Stomach smooth muscle (tissue), 2 donors: ENCODE data around the gene UBAP1L.
A peak's percentile ranks its signal among the peaks of the same experiment; 100 is the strongest.
"Not testable (repeated sequence)": the region's sequence is repeated elsewhere in the genome, so short reads cannot be mapped to it uniquely, and the experiment has no call there.

Source experiments
- H3K27ac ChIP-seq: one replicate; pipeline ENCODE4 v1.7.0; 2013; ENCODE audit warnings: mild to moderate bottlenecking, low read length, inconsistent platforms
- H3K27me3 ChIP-seq, 2 donors: one replicate each; pipeline ENCODE4 v1.7.0; 2013; ENCODE audit warnings: low read length in 2 of 2; ENCODE audit not compliant: insufficient read depth in 2 of 2, control insufficient read depth in 1 of 2
- H3K36me3 ChIP-seq, 2 donors: one replicate each; pipeline ENCODE4 v1.7.0; 2013; ENCODE audit warnings: low read length in 2 of 2; ENCODE audit not compliant: control insufficient read depth in 2 of 2, insufficient read depth in 2 of 2
- H3K4me1 ChIP-seq: one replicate; pipeline ENCODE4 v1.7.0; 2013; ENCODE audit warnings: low read length; ENCODE audit not compliant: control insufficient read depth, insufficient read depth
- H3K4me3 ChIP-seq, 2 donors: one replicate each; pipeline ENCODE4 v1.7.0; 2013; ENCODE audit warnings: low read length in 2 of 2
- H3K9ac ChIP-seq, 2 donors: one replicate each; pipeline ENCODE4 v1.7.0; 2013; ENCODE audit warnings: low read length in 2 of 2, mild to moderate bottlenecking in 1 of 2
- H3K9me3 ChIP-seq, 2 donors: one replicate each; pipeline ENCODE4 v1.7.0; 2013; ENCODE audit warnings: low read length in 2 of 2; ENCODE audit not compliant: control insufficient read depth in 2 of 2
- donor health status: healthy.
- donor health status: Pancreatic carcinoma.

UBAP1L gene

DNA sequence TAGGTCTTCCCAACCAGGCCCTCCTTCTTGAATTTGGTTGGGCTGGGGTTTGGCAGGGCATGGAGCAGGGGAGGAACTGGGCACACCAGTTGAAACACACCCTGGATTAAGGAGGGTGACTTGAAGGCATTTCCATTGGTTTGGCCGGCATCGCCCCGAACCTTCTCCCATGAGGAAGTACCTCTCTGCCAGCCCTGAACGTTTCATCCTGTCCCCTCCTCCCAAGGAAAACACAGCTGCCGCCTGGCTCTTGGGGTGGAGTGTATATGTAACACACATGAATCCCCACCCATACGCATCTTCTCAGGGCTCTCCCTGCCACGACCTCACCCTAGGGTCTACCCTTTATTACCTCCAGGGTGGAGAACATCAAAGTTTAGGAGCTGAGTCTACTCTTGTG, 14.6 kb downstream of the UBAP1L start:
- Histone ChIP-seq H3K36me3 (peaks cover 20 to 31% of the 10 kb centered on the region in 2 donors), H3K9me3 (no peaks in the 10 kb centered on the region), H3K9ac (no peak overlapping the region)

DNA sequence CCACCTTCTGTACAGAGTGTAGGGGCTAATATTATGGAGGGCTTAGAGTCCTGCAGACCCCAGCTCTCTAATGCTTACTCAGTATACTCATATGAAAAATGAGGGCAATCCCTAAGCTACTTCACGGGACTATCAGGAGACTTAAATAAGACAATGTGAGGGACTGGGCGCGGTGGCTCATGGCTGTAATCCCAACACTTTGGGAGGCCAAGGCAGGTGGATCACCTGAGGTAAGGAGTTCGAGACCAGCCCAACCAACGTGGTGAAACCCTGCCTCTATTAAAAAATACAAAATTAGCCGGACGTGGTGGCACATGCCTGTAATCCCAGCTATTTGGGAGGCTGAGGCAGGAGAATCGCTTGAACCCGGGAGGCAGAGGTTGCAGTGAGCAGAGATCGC, 15.2 kb downstream of the UBAP1L start:
- not testable (repeated sequence) for H3K27ac ChIP-seq, H3K9me3 ChIP-seq, H3K9ac ChIP-seq, H3K4me3 ChIP-seq, H3K27me3 ChIP-seq
- Histone ChIP-seq H3K36me3 (peaks cover 17 to 27% of the 10 kb centered on the region in 2 donors), H3K4me1 (peaks cover 21% of the 10 kb centered on the region)

More for the DNA sequence above, 14.6 kb downstream of the UBAP1L start:
- H3K4me3 ChIP-seq: no peak overlapping the region
- no peak overlapping the region for H3K27ac ChIP-seq
- no peaks in the 10 kb centered on the region for H3K27me3 ChIP-seq
- peaks cover 15% of the 10 kb centered on the region for H3K4me1 ChIP-seq

DNA sequence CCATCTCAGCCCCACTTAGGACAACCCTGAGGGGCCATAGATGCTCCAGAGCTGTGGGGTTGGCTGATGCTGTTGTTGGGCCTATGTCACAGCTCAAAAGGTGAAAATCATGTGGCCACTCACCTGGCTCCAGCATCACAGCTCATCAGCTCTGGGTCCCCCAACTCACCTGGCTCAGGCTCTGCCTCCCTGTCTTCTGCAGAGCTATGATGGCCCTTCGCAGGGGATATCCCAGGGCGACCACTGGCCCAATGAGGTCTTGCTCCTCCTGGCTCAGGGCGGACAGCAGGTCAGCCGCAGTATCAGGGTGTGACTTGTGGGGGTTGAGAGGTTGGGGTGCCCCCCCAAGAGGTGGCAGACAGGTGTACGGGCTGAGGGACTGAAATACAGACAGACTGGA, 15.7 kb downstream of the UBAP1L start:
- H3K9me3 ChIP-seq: no peaks in the 10 kb centered on the region
- H3K27ac ChIP-seq: no peak overlapping the region
- H3K27me3 ChIP-seq: no peaks in the 10 kb centered on the region
- no peak overlapping the region for H3K4me3 ChIP-seq
- H3K36me3 ChIP-seq: peaks cover 17 to 25% of the 10 kb centered on the region in 2 donors
- H3K9ac ChIP-seq: no peak overlapping the region
- peaks cover 26% of the 10 kb centered on the region for H3K4me1 ChIP-seq

DNA sequence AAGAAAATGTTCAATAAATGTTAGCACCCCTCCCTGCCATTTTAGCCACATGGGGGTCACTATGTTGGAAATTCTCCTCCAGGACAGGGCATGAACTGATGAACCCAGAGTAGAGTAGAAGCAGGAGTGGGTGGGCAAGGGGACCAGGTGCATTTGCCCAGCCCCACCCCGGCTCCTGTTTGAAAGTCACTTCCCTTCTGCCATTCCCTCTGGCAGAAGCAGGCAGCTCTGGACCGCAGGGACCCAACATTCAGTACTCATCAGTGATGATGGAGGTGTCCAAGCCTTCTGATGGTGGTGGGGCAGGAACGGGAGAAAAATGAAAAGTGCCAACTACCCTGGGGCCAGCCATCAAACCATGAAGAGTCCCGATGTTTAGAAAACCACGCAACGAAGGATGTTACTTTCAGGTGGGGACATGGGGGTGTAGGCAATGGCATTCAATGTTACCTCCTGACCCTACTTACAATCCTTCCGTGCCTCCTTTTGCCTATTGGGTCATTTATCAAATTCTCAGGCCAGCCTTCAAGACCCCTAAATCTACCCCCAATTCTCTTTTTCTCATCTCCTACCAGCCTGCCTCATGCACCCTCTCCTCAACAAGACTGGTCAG, 17.2 kb downstream of the UBAP1L start:
- Histone ChIP-seq H3K4me1 (peaks cover 36% of the 10 kb centered on the region), H3K36me3 (peaks cover 12 to 25% of the 10 kb centered on the region in 2 donors), H3K9ac (no peak overlapping the region), H3K9me3 (no peaks in the 10 kb centered on the region), H3K4me3 (no peak overlapping the region), H3K27me3 (no peaks in the 10 kb centered on the region), H3K27ac (no peak overlapping the region)

DNA sequence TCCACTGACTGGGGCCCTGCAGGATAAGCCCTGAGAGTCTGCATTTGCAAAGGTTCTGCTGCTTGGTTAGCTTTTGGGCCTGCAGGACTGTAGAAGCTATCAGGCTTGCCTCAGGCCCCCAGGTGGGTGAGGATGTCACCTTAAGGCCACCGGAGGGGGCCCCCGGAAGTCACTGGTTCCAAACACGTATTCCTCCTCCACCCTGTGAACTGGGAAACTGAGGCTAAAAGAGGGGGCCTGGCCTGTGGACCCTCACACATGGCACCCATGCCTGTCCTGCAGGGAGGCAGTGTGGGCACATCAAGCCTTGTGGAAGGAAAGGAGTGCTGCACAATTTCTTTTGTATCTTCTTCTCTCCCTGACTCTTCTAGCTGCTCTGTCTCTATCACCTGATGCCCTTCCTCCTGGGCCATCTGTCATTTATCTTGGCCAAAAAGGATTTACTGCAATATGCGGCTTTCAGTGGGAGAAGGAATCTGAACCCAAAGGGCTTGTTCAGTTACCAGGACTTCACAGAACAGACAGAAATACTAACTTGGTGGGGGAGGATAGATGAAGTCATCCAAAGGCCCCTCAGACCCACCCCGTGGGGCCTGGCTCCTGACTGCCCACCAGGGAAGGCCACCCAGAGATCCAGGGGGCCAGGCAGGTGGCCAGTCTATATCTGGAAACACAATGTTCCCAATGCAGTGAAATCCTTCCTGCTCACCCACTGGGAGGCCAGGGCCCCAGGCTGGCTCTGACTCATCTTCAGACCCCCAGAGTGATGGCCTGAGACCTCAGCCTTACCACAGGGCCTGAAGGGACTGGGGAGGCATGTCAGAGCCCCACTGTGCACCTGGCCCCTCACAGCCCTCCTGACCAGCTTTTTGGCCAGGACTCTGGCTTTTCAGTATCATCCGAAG, 18.3 kb downstream of the UBAP1L start:
- Histone ChIP-seq H3K4me3 (no peak overlapping the region), H3K4me1 (peaks cover 45% of the 10 kb centered on the region), H3K27me3 (no peaks in the 10 kb centered on the region), H3K36me3 (peaks cover 9 to 25% of the 10 kb centered on the region in 2 donors), H3K27ac (no peak overlapping the region), H3K9ac (no peak overlapping the region), H3K9me3 (no peaks in the 10 kb centered on the region)

DNA sequence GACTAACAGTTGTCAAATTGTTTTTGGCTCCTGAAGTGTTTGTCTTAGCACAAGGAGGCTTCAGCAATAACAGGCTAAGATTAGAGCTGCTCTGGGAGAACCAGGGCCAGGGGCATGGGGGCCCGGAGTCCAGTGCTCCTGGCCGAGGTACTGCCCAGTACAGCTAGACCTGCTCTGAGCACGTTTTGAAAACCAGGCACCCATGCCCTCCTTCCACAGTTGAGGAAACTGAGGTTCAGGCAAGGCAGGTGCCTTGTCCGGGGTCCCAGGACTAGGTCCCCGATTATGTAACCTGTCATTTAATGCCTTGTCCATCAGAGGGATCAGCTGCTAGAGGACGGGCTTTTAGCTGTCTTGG, 19.3 kb downstream of the UBAP1L start:
- Histone ChIP-seq H3K9me3 (no peaks in the 10 kb centered on the region), H3K27ac (peak overlapping the region; percentile 62), H3K9ac (no peak overlapping the region), H3K4me1 (peaks cover 42% of the 10 kb centered on the region), H3K36me3 (peaks cover 7 to 23% of the 10 kb centered on the region in 2 donors), H3K27me3 (no peaks in the 10 kb centered on the region), H3K4me3 (no peak overlapping the region)

DNA sequence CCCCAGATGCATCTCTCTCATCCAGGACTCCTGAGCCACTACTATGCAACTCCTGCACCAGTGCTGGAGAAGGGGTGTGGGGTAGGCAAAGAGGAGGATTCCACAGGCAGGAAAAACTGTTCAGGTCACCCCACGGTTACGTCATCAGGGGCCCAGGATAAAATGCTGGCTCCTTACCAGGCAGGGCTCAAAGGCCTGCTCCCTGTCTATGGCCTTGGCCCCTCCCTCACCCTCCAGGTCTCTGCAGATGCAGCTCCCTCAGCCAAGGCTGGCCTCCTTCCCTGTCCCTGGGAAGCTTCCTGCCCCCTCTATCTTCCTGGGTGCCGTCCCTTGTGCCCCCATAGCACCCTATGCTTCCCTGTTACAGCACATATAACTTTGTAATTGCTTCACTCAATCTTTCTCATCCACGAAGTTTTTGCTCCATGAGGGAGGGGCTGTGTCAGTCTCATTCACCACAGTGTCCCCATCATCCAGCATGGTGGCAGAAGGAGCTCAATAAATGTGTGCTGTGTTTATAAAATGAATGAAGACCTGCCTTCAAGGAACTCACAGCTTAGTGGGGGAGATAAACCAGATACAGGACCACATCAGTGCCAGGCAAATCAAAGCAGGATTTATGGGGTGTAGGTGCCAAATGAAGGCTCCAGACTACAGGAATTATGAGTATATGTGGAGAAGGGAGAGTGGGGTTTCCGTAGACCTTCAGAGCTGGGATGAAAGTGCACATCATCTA, 19.8 kb downstream of the UBAP1L start:
- H3K9ac ChIP-seq: peak overlapping the region; percentile 17 to 21
- peak overlapping the region; percentile 62 for H3K27ac ChIP-seq
- no peaks in the 10 kb centered on the region for H3K9me3 ChIP-seq
- peaks cover 7 to 19% of the 10 kb centered on the region in 2 donors for H3K36me3 ChIP-seq
- H3K27me3 ChIP-seq: no peaks in the 10 kb centered on the region
- H3K4me1 ChIP-seq: peaks cover 42% of the 10 kb centered on the region
- H3K4me3 ChIP-seq: no peak overlapping the region

DNA sequence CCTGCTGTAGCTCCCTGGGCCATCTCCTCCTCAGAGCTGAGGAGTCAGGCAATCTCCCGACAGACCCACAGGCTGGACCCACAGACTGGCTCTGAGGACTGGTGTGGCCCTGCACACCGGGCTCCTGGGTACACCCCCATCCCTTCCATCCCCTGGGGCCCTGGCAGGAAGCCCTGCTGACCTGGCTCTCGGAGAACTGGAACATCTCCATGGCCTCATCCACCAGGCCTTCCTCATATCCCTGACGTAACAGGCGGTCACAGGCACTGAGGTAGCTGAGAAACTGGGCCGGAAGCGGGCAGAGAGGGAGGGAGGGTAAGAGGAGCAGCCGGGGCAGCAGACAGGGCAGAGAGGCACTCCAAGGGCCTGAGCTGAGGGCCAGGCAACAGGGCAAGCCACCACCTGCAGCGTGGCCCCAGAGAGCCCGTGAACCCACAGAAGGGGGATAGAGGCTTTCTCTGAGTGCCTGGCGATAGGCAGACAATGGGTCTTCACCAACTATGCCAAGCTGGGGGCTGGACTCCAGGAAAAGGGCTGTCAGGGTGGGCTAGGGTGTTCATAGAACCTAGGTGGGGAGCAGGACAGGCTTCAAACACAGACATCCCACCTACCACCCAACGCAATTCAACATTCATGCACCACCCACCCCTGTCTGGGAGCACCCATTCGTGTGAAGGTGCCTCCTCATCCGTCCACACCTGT, 20.6 kb downstream of the UBAP1L start:
- H3K27me3 ChIP-seq: no peaks in the 10 kb centered on the region
- H3K4me1 ChIP-seq: peaks cover 45% of the 10 kb centered on the region
- H3K9ac ChIP-seq: peak overlapping the region in 1 of 2 donors; percentile 21
- no peak overlapping the region for H3K4me3 ChIP-seq
- H3K27ac ChIP-seq: peak overlapping the region; percentile 62
- peaks cover 4 to 17% of the 10 kb centered on the region in 2 donors for H3K36me3 ChIP-seq
- no peaks in the 10 kb centered on the region for H3K9me3 ChIP-seq

DNA sequence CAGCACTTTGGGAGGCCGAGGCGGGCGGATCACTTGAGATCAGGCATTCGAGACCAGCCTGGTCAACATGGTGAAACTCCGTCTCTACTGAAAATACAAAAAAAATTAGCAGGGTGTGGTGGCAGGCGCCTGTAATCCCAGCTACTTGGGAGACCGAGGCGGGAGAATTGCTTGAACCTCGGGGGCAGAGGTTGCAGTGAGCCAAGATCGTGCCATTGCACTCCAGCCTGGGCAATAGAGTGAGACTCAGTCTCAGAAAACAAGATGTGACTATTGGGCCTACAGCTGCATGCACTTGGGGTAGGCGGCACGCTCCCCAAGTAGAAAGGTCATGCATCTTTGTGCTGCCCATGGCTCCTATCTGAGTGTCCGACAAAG, 21.2 kb downstream of the UBAP1L start:
- H3K9me3 ChIP-seq, H3K27me3 ChIP-seq, H3K4me3 ChIP-seq, H3K9ac ChIP-seq: not testable (repeated sequence)
- H3K36me3 ChIP-seq: peaks cover 0 to 11% of the 10 kb centered on the region in 2 donors
- H3K4me1 ChIP-seq: peaks cover 52% of the 10 kb centered on the region
- peak overlapping the region; percentile 62 for H3K27ac ChIP-seq
